ENCODE results near the gene WDR48.

Gene WDR48

GRCh38 chr3:39062180-39062579 is 10.4 kb downstream of the WDR48 start:
- Histone ChIP-seq H4K20me1 (ENCODE audit: insufficient read depth, low read length) (no peaks in the 10 kb centered on the region), H3K36me3 (ENCODE audit: insufficient read depth, low read length) (peaks cover 13% of the 10 kb centered on the region; the same call in 1 of the 2 replicates), H2AFZ (ENCODE audit: low read length) (no peak overlapping the region), H3K27me3 (ENCODE audit: insufficient read depth, low read length) (no peaks in the 10 kb centered on the region), H3K4me1 (ENCODE audit: insufficient read depth, low read length, severe bottlenecking) (peaks cover 8% of the 10 kb centered on the region), H3F3A (ENCODE audit: insufficient read depth, low read length) (no peaks in the 10 kb centered on the region), H3K4me3 (ENCODE audit: low read depth, low read length, poor library complexity, severe bottlenecking) (no peak overlapping the region), H3K9me2 (ENCODE audit: low read depth, low read length) (no peaks in the 10 kb centered on the region), H3K27ac (ENCODE audit: low read depth, low read length, poor library complexity, severe bottlenecking) (no peak overlapping the region), H3K9me3 (ENCODE audit: low read length) (no peaks in the 10 kb centered on the region), H3K9ac (ENCODE audit: low read length) (no peak overlapping the region), H3K79me2 (ENCODE audit: insufficient read depth, low read length) (peaks cover 7% of the 10 kb centered on the region), H3K4me2 (ENCODE audit: low read length) (no peak overlapping the region)
- no peak for TF ChIP-seq EZH2 (IDR thresholded peaks at IDR 0.05; ENCODE audit: borderline replicate concordance, low read length)
- TF ChIP-seq, protein P1, sequence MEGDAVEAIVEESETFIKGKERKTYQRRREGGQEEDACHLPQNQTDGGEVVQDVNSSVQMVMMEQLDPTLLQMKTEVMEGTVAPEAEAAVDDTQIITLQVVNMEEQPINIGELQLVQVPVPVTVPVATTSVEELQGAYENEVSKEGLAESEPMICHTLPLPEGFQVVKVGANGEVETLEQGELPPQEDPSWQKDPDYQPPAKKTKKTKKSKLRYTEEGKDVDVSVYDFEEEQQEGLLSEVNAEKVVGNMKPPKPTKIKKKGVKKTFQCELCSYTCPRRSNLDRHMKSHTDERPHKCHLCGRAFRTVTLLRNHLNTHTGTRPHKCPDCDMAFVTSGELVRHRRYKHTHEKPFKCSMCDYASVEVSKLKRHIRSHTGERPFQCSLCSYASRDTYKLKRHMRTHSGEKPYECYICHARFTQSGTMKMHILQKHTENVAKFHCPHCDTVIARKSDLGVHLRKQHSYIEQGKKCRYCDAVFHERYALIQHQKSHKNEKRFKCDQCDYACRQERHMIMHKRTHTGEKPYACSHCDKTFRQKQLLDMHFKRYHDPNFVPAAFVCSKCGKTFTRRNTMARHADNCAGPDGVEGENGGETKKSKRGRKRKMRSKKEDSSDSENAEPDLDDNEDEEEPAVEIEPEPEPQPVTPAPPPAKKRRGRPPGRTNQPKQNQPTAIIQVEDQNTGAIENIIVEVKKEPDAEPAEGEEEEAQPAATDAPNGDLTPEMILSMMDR (IDR thresholded peaks at IDR 0.05; ENCODE audit: low read length) = no peak

DNA sequence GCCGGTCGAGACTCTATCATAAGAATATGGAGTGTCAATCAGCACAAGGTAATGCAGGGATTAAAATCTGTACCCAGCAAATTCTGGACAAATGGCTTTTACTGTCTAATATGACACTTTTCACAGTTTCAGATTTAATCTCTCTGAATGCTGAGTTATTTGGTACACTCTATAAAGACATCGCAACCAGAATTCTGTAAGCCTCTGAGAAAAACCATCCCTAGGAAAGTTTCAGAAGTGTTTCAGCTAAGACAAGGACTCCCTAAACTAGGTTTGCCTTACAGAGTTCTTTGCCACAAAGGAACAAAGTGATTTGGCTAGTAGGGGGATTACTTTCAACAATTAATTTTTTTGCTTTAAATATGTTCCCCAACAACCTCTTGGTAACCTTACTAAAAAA is 11.3 kb downstream of the WDR48 start:
- no peak overlapping the region for H3K4me2 ChIP-seq (ENCODE audit: low read length)
- H2AFZ ChIP-seq (ENCODE audit: low read length) = no peak overlapping the region
- H3K27me3 ChIP-seq (ENCODE audit: insufficient read depth, low read length) = no peaks in the 10 kb centered on the region
- TF ChIP-seq EZH2 (IDR thresholded peaks at IDR 0.05; ENCODE audit: borderline replicate concordance, low read length) = no peak
- no peaks in the 10 kb centered on the region for H4K20me1 ChIP-seq (ENCODE audit: insufficient read depth, low read length)
- peaks cover 4% of the 10 kb centered on the region; the same call in 1 of the 2 replicates for H3K79me2 ChIP-seq (ENCODE audit: insufficient read depth, low read length)
- H3K9ac ChIP-seq (ENCODE audit: low read length) = no peak overlapping the region
- H3K4me3 ChIP-seq (ENCODE audit: low read depth, low read length, poor library complexity, severe bottlenecking) = no peak overlapping the region
- H3K9me3 ChIP-seq (ENCODE audit: low read length) = no peaks in the 10 kb centered on the region
- H3K36me3 ChIP-seq (ENCODE audit: insufficient read depth, low read length) = peaks cover 19% of the 10 kb centered on the region; the same call in 1 of the 2 replicates
- no peak overlapping the region for H3K27ac ChIP-seq (ENCODE audit: low read depth, low read length, poor library complexity, severe bottlenecking)
- H3K4me1 ChIP-seq (ENCODE audit: insufficient read depth, low read length, severe bottlenecking) = peaks cover 8% of the 10 kb centered on the region
- H3F3A ChIP-seq (ENCODE audit: insufficient read depth, low read length) = no peaks in the 10 kb centered on the region
- no peaks in the 10 kb centered on the region for H3K9me2 ChIP-seq (ENCODE audit: low read depth, low read length)

GRCh38 chr3:39064646-39065045 is 12.8 kb downstream of the WDR48 start:
- Histone ChIP-seq H3K79me2 (ENCODE audit: insufficient read depth, low read length) (peaks cover 4% of the 10 kb centered on the region; the same call in 1 of the 2 replicates), H3K4me3 (ENCODE audit: low read depth, low read length, poor library complexity, severe bottlenecking) (no peak overlapping the region), H2AFZ (ENCODE audit: low read length) (no peak overlapping the region), H3F3A (ENCODE audit: insufficient read depth, low read length) (no peaks in the 10 kb centered on the region), H3K9me2 (ENCODE audit: low read depth, low read length) (no peaks in the 10 kb centered on the region), H4K20me1 (ENCODE audit: insufficient read depth, low read length) (no peaks in the 10 kb centered on the region), H3K36me3 (ENCODE audit: insufficient read depth, low read length) (peaks cover 30% of the 10 kb centered on the region; the same call in 1 of the 2 replicates), H3K27me3 (ENCODE audit: insufficient read depth, low read length) (no peaks in the 10 kb centered on the region), H3K27ac (ENCODE audit: low read depth, low read length, poor library complexity, severe bottlenecking) (peak overlapping the region; percentile 54), H3K4me1 (ENCODE audit: insufficient read depth, low read length, severe bottlenecking) (peaks cover 8% of the 10 kb centered on the region), H3K9ac (ENCODE audit: low read length) (no peak overlapping the region), H3K9me3 (ENCODE audit: low read length) (no peaks in the 10 kb centered on the region), H3K4me2 (ENCODE audit: low read length) (no peak overlapping the region)
- no peak for TF ChIP-seq EZH2 (IDR thresholded peaks at IDR 0.05; ENCODE audit: borderline replicate concordance, low read length)
- TF ChIP-seq, protein P1 (IDR thresholded peaks at IDR 0.05; ENCODE audit: low read length) = no peak

DNA sequence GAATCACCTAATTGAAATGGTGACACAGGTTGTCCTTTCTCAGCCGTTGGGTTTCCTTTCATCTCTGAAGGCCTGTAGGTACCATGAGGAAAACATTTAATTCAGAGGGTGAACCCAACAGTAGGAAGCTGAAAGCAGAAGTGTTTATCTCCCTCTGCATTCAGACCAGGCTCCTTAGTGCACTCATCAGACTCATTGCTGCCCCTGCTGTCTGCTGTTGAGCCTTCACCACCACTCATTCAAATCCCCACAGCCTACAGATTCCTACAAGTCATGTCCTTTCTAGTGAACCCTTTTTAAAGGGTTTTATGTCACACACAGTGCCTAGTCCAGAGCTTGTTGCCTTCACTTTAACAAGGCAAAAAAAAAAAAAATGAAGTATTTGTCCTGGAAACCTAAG is 13.4 kb downstream of the WDR48 start:
- Histone ChIP-seq H3K4me3 (ENCODE audit: low read depth, low read length, poor library complexity, severe bottlenecking) (no peak overlapping the region), H3K79me2 (ENCODE audit: insufficient read depth, low read length) (peaks cover 4% of the 10 kb centered on the region; the same call in 1 of the 2 replicates)

More for the DNA sequence above, 13.4 kb downstream of the WDR48 start:
- H3K9me2 ChIP-seq (ENCODE audit: low read depth, low read length) = no peaks in the 10 kb centered on the region
- peaks cover 35% of the 10 kb centered on the region; the same call in 1 of the 2 replicates for H3K36me3 ChIP-seq (ENCODE audit: insufficient read depth, low read length)
- no peak overlapping the region for H2AFZ ChIP-seq (ENCODE audit: low read length)
- H3K27me3 ChIP-seq (ENCODE audit: insufficient read depth, low read length) = no peaks in the 10 kb centered on the region
- no peaks in the 10 kb centered on the region for H4K20me1 ChIP-seq (ENCODE audit: insufficient read depth, low read length)
- peak overlapping the region; percentile 54 for H3K27ac ChIP-seq (ENCODE audit: low read depth, low read length, poor library complexity, severe bottlenecking)
- TF ChIP-seq, protein P1 (IDR thresholded peaks at IDR 0.05; ENCODE audit: low read length) = peak; percentile 70
- TF ChIP-seq EZH2 (IDR thresholded peaks at IDR 0.05; ENCODE audit: borderline replicate concordance, low read length) = no peak
- no peaks in the 10 kb centered on the region for H3K9me3 ChIP-seq (ENCODE audit: low read length)
- H3F3A ChIP-seq (ENCODE audit: insufficient read depth, low read length) = no peaks in the 10 kb centered on the region
- H3K4me1 ChIP-seq (ENCODE audit: insufficient read depth, low read length, severe bottlenecking) = peaks cover 8% of the 10 kb centered on the region
- no peak overlapping the region for H3K9ac ChIP-seq (ENCODE audit: low read length)
- H3K4me2 ChIP-seq (ENCODE audit: low read length) = no peak overlapping the region

Measured in OCI-LY1 (cell line).